SK-N-SH (cell line): Measurements from ENCODE around the gene HHAT. TPM values are rescaled to one million over a fixed set of nuclear protein-coding genes. Genes with fewer than 3 reads are reported as not detected.

Experiments used
- CTCF ChIA-PET: fragments of 300-600, 350-600 bp; formaldehyde crosslinking; extraction: SDS; loops from one replicate; lab custom pipeline; 2021; lab: Yijun Ruan, JAX
- POLR2A ChIA-PET: fragments of 350-600 bp; sonication (Branson Sonifier 250); formaldehyde crosslinking; extraction: SDS; loops from one replicate; lab custom pipeline; 2020; ENCODE audit warnings: antibody characterized with exemption, inconsistent platforms; lab: Yijun Ruan, JAX
- DNase-seq: peaks from one replicate; pipeline ENCODE4 v3.0.0; 2012
- H2AFZ ChIP-seq: fragments of 200-600 bp; sonication (generic); 2 replicates; pipeline ENCODE4 v1.8.1; 2016; ENCODE audit warnings: antibody characterized with exemption, mild to moderate bottlenecking, low read depth
- H3F3A ChIP-seq: fragments of 200-600 bp; sonication (generic); replicated peaks from 2 replicates; pipeline ENCODE3; 2016; ENCODE audit warnings: antibody characterized with exemption, mild to moderate bottlenecking; ENCODE audit not compliant: insufficient read depth
- H3K27ac ChIP-seq, 2 experiments: fragments of 200-500 bp in 1 of 2; fragments of 200-600 bp in 1 of 2; sonication (Bioruptor generic) in 1 of 2; sonication (generic), shearing (Covaris generic) in 1 of 2; 2 replicates each; pipeline versions ENCODE4 v1.5.1 to v1.6.1; 2014 to 2016; ENCODE audit warnings: low read depth in 2 of 2, inconsistent platforms in 1 of 2, low read length in 1 of 2, mild to moderate bottlenecking in 1 of 2, mixed read lengths in 1 of 2
- H3K27me3 ChIP-seq: fragments of 200-600 bp; sonication (generic), shearing (Covaris generic); 2 replicates; pipeline ENCODE4 v1.6.1; 2016; ENCODE audit warnings: mixed run types; ENCODE audit not compliant: insufficient read depth
- H3K36me3 ChIP-seq, 2 experiments: fragments of 200-500 bp in 1 of 2; fragments of 200-600 bp in 1 of 2; sonication (Bioruptor generic) in 1 of 2; sonication (generic) in 1 of 2; replicated peaks in 1 of 2; 2 replicates each; pipeline versions ENCODE3 to v1.5.1; 2014 to 2016; ENCODE audit warnings: low read length in 1 of 2, mild to moderate bottlenecking in 1 of 2; ENCODE audit not compliant: insufficient read depth in 2 of 2, control insufficient read depth in 1 of 2
- H3K4me1 ChIP-seq, 2 experiments: fragments of 200-500 bp in 1 of 2; fragments of 200-600 bp in 1 of 2; sonication (Bioruptor generic) in 1 of 2; sonication (generic), shearing (Covaris generic) in 1 of 2; 2 replicates each; pipeline versions ENCODE4 v1.5.1 to v1.6.1; 2014 to 2016; ENCODE audit warnings: low read depth in 1 of 2, low read length in 1 of 2, mixed run types in 1 of 2; ENCODE audit not compliant: insufficient read depth in 2 of 2, control insufficient read depth in 1 of 2
- H3K4me2 ChIP-seq: fragments of 200-600 bp; sonication (generic), shearing (Covaris generic); 2 replicates; pipeline ENCODE4 v1.6.1; 2017; ENCODE audit warnings: mixed run types
- H3K4me3 ChIP-seq, 2 experiments: fragments of 200-500 bp in 1 of 2; fragments of 200-600 bp in 1 of 2; sonication (Bioruptor generic) in 1 of 2; sonication (generic), shearing (Covaris generic) in 1 of 2; 2 replicates each; pipeline versions ENCODE4 v1.5.1 to v1.8.1; 2014 to 2016; ENCODE audit warnings: low read depth in 2 of 2, inconsistent platforms in 1 of 2, low read length in 1 of 2, mild to moderate bottlenecking in 1 of 2, mixed read lengths in 1 of 2, moderate library complexity in 1 of 2
- H3K79me2 ChIP-seq: fragments of 200-600 bp; sonication (generic); 2 replicates; pipeline ENCODE4 v1.8.1; 2017; ENCODE audit warnings: mild to moderate bottlenecking; ENCODE audit not compliant: insufficient read depth
- H3K9ac ChIP-seq: fragments of 200-600 bp; sonication (generic); 2 replicates; pipeline ENCODE4 v1.6.1; 2017; ENCODE audit warnings: mixed run types
- H3K9me2 ChIP-seq: fragments of 200-600 bp; sonication (generic); 2 replicates; pipeline ENCODE4 v1.6.1; 2017; ENCODE audit warnings: mixed run types
- H3K9me3 ChIP-seq: fragments of 200-600 bp; sonication (generic); 2 replicates; pipeline ENCODE4 v1.6.1; 2017; ENCODE audit warnings: mixed run types, mild to moderate bottlenecking, moderate library complexity
- H4K20me1 ChIP-seq: fragments of 200-600 bp; sonication (generic); 2 replicates; pipeline ENCODE4 v1.6.1; 2017; ENCODE audit warnings: mild to moderate bottlenecking, mixed run types; ENCODE audit not compliant: insufficient read depth
- CTCF ChIP-seq: fragments of 200-600 bp; sonication (generic); IDR thresholded peaks from 2 replicates; pipeline ENCODE4 v1.6.1; 2017; ENCODE audit warnings: antibody characterized with exemption, mild to moderate bottlenecking, moderate library complexity
- ELF1 ChIP-seq: IDR thresholded peaks from 2 replicates; pipeline ENCODE4 v1.4.0; 2012
- EZH2phosphoT487 ChIP-seq: fragments of 200-600 bp; sonication (generic); IDR thresholded peaks from 2 replicates; pipeline ENCODE4 v1.6.1; 2017; ENCODE audit warnings: low read depth, mixed run types, mild to moderate bottlenecking, antibody characterized with exemption, moderate library complexity, borderline replicate concordance
- MXI1 ChIP-seq: IDR thresholded peaks from 2 replicates; pipeline ENCODE4 v1.6.1; 2012; ENCODE audit warnings: mild to moderate bottlenecking, low read depth, low read length, improper control_type of control experiment
- NFIC ChIP-seq: IDR thresholded peaks from 2 replicates; pipeline ENCODE4 v1.4.0; 2012; ENCODE audit warnings: borderline replicate concordance
- NRF1 ChIP-seq: IDR thresholded peaks from 2 replicates; pipeline ENCODE4 v1.6.1; 2012; ENCODE audit warnings: low read depth, mild to moderate bottlenecking, low read length
- POLR2AphosphoS5 ChIP-seq: IDR thresholded peaks from 2 replicates; pipeline ENCODE4 v1.6.1; 2012; ENCODE audit warnings: low read depth, low read length
- RAD21 ChIP-seq: IDR thresholded peaks from 2 replicates; pipeline ENCODE4 v1.6.1; 2012; ENCODE audit warnings: mild to moderate bottlenecking, low read length
- RCOR1 ChIP-seq: fragments of 150-350 bp; IDR thresholded peaks from 2 replicates; pipeline ENCODE4 v1.6.1; 2017; ENCODE audit warnings: antibody characterized with exemption, low read length
- SIN3A ChIP-seq: IDR thresholded peaks from 2 replicates; pipeline ENCODE4 v1.6.1; 2012; ENCODE audit warnings: low read depth, mild to moderate bottlenecking, low read length, moderate library complexity, borderline replicate concordance
- SMC3 ChIP-seq: IDR thresholded peaks from 2 replicates; pipeline ENCODE4 v1.6.1; 2012; ENCODE audit warnings: low read depth, low read length, improper control_type of control experiment
- TAF1 ChIP-seq: IDR thresholded peaks from 2 replicates; pipeline ENCODE4 v1.6.1; 2012; ENCODE audit warnings: low read depth, mild to moderate bottlenecking, low read length, moderate library complexity, borderline replicate concordance
- TEAD4 ChIP-seq: IDR thresholded peaks from 2 replicates; pipeline ENCODE4 v1.4.0; 2012; ENCODE audit warnings: mild to moderate bottlenecking, borderline replicate concordance; ENCODE audit not compliant: insufficient read depth
- ZBTB33 ChIP-seq: IDR thresholded peaks from 2 replicates; pipeline ENCODE4 v1.4.0; 2012; ENCODE audit warnings: low read depth, borderline replicate concordance
- WGBS: methylation state at CpG from one replicate; pipeline ENCODE4 v1.1.6; 2017; ENCODE audit warnings: low lambda C conversion rate; 5-methylcytosine and 5-hydroxymethylcytosine counted together
- polyA plus RNA-seq, 3 experiments: library from polyadenylated mRNA; depleted of rRNA; stranded (reverse); fragments of >200 nt; gene quantifications; 2 replicates each; pipeline ENCODE4 v1.2.3, GENCODE V29; 2012
- TF ChIP-seq, protein P1 (sequence below): fragments of 150-350 bp; IDR thresholded peaks from 2 replicates; pipeline ENCODE4 v1.6.1; 2017; ENCODE audit warnings: antibody characterized with exemption, low read length, low read depth, borderline replicate concordance

Gene HHAT
- polyA plus RNA-seq, 1 of the 3 experiments (the other 2 are of a cell fraction) = 8.1 TPM

DNA sequence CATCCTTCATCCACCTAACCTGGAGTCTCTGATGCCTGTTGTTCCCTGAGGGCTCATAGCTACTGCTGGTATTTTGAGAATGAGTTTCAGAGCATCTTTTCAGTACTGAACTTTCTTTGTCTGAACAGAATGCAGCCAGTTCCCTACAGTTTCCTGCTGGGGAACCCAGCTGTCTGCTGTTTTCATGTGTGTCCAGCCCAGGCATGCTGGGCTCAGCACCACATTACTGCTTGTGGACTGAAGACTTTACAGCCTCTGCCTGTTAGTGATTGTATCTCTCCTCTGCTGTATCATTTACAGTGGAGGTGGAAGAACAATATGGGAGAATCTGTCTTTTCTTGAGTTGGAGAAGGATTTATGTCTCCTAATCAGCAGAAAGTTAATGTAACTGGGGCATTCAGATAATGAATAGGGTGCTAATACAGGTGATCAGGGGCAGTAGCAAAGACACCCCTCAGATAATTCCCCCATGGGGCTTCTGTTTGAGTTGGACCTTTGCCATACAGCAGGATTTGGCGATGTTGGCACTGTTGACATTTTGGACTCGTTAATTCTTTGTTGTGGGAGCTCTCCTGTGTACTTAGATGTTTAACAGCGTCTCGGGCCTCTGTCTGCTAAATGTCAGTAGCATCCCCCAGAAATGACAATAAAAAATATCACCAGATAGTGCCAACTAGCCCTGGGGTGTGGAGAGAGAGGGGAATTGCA lies 207.7 kb downstream of the HHAT start (continued):
- TF ChIP-seq RCOR1 (peak; percentile 25; the same call in 1 of the 2 replicates), SIN3A (no peak), ELF1 (no peak), CTCF (no peak), NFIC (no peak), TEAD4 (no peak), POLR2AphosphoS5 (no peak), NRF1 (no peak)
- TF ChIP-seq, protein P1, sequence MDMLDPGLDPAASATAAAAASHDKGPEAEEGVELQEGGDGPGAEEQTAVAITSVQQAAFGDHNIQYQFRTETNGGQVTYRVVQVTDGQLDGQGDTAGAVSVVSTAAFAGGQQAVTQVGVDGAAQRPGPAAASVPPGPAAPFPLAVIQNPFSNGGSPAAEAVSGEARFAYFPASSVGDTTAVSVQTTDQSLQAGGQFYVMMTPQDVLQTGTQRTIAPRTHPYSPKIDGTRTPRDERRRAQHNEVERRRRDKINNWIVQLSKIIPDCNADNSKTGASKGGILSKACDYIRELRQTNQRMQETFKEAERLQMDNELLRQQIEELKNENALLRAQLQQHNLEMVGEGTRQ = no peak

GRCh38 chr1:210540288-210540687 lies 211.6 kb downstream of the HHAT start:
- Histone ChIP-seq H3K9me3 (no peaks in the 10 kb centered on the region), H3K4me3 (no peak overlapping the region), H3K4me2 (no peak overlapping the region), H2AFZ (no peak overlapping the region), H3K27me3 (no peaks in the 10 kb centered on the region), H3K4me1 (peaks cover 0 to 27% of the 10 kb centered on the region in 2 experiments; a peak in 2 of 4 replicates), H3K36me3 (no peaks in the 10 kb centered on the region), H3K27ac (no peak overlapping the region), H3K9me2 (no peaks in the 10 kb centered on the region), H4K20me1 (no peaks in the 10 kb centered on the region), H3K9ac (no peak overlapping the region), H3K79me2 (no peaks in the 10 kb centered on the region), H3F3A (no peaks in the 10 kb centered on the region)
- CTCF ChIA-PET = interaction anchor here (1.2 to 1.8 kb wide), 2 partner anchors 84 to 594 kb away, joined by 3 to 5 read pairs; partner anchors contain the start of gene KCNH1
- DNase-seq = no peak
- POLR2A ChIA-PET = no interaction called here
- 91% methylated on average over 3 of the region's 3 CpGs for WGBS
- TF ChIP-seq SMC3 = no peak
- TF ChIP-seq EZH2phosphoT487 = no peak
- no peak for TF ChIP-seq NFIC
- no peak for TF ChIP-seq ZBTB33
- TF ChIP-seq RAD21 = no peak
- TF ChIP-seq TAF1 = no peak
- TF ChIP-seq, protein P1 = no peak
- TF ChIP-seq MXI1 = no peak
